WTC11 (cell line): ENCODE measurements around the gene LRP10. TPM values are rescaled to one million over a fixed set of nuclear protein-coding genes. Genes with fewer than 3 reads are reported as not detected.

ENCODE experiments used
- CREM ChIP-seq: sonication (generic); formaldehyde crosslinking; IDR thresholded peaks from 2 replicates; pipeline ENCODE4 v1.8.1; 2022; ENCODE audit warnings: mild to moderate bottlenecking, missing genetic modification reagents, moderate library complexity
- ETV6 ChIP-seq: sonication (generic); formaldehyde crosslinking; IDR thresholded peaks from 2 replicates; pipeline ENCODE4 v1.8.1; 2022; ENCODE audit warnings: mild to moderate bottlenecking, missing genetic modification reagents
- JUN ChIP-seq: sonication (generic); formaldehyde crosslinking; IDR thresholded peaks from 2 replicates; pipeline ENCODE4 v1.8.0; 2023; ENCODE audit warnings: mild to moderate bottlenecking, missing genetic modification reagents
- NFE2L1 ChIP-seq: sonication (generic); formaldehyde crosslinking; IDR thresholded peaks from 2 replicates; pipeline ENCODE4 v1.8.1; 2023; ENCODE audit warnings: missing genetic modification reagents
- NR2C2 ChIP-seq: sonication (generic); formaldehyde crosslinking; IDR thresholded peaks from 2 replicates; pipeline ENCODE4 v1.8.0; 2022; ENCODE audit warnings: mild to moderate bottlenecking, missing genetic modification reagents
- PRRX2 ChIP-seq: fragments of 250-450 bp; sonication (Bioruptor Pico); IDR thresholded peaks from 2 replicates; pipeline ENCODE4 v1.8.0; 2021; ENCODE audit warnings: mild to moderate bottlenecking
- ZNF138 ChIP-seq: sonication (generic); formaldehyde crosslinking; conservative IDR thresholded peaks from 2 replicates; pipeline ENCODE4 v1.8.1; 2022; ENCODE audit warnings: mild to moderate bottlenecking, moderate library complexity, missing genetic modification reagents
- ZNF396 ChIP-seq: fragments of 250-450 bp; sonication (Bioruptor Pico); IDR thresholded peaks from 2 replicates; pipeline ENCODE4 v1.8.0; 2021; ENCODE audit warnings: mild to moderate bottlenecking, moderate library complexity, borderline replicate concordance
- total RNA-seq: library from RNA; stranded (reverse); gene quantifications from 3 replicates; pipeline ENCODE4 v1.2.3, GENCODE V29; 2021
- TF ChIP-seq, protein P1 (sequence below): sonication (generic); formaldehyde crosslinking; IDR thresholded peaks from 2 replicates; pipeline ENCODE4 v1.8.1; 2023; ENCODE audit warnings: mild to moderate bottlenecking, missing genetic modification reagents, borderline replicate concordance
- TF ChIP-seq, protein P2 (sequence below): sonication (generic); formaldehyde crosslinking; IDR thresholded peaks from 2 replicates; pipeline ENCODE4 v1.8.0; 2022; ENCODE audit warnings: mild to moderate bottlenecking, missing genetic modification reagents
- TF ChIP-seq, protein P3 (sequence below): sonication (generic); formaldehyde crosslinking; IDR thresholded peaks from 2 replicates; pipeline ENCODE4 v1.8.0; 2023; ENCODE audit warnings: missing genetic modification reagents, mild to moderate bottlenecking, borderline replicate concordance
- TF ChIP-seq, protein P4 (sequence below): sonication (generic); formaldehyde crosslinking; IDR thresholded peaks from 2 replicates; pipeline ENCODE4 v1.8.0; 2022; ENCODE audit warnings: missing genetic modification reagents
- TF ChIP-seq, protein P5 (sequence below): fragments of 250-450 bp; sonication (Bioruptor Pico); conservative IDR thresholded peaks from 2 replicates; pipeline ENCODE4 v1.9.0; 2021; ENCODE audit warnings: mild to moderate bottlenecking
- TF ChIP-seq, protein P6 (sequence below): sonication (generic); formaldehyde crosslinking; IDR thresholded peaks from 2 replicates; pipeline ENCODE4 v1.8.1; 2022; ENCODE audit warnings: mild to moderate bottlenecking, moderate library complexity, missing genetic modification reagents
- TF ChIP-seq, protein P7 (sequence below): fragments of 250-450 bp; sonication (Bioruptor Pico); IDR thresholded peaks from 2 replicates; pipeline ENCODE4 v1.9.0; 2021; ENCODE audit warnings: mild to moderate bottlenecking
- TF ChIP-seq, protein P8 (sequence below): fragments of 250-450 bp; sonication (Bioruptor Pico); IDR thresholded peaks from 2 replicates; pipeline ENCODE4 v2.1.2; 2022; ENCODE audit warnings: mild to moderate bottlenecking, moderate library complexity

LRP10 gene
- total RNA-seq, 1 experiment from 2014 or later = 24.0 TPM

DNA sequence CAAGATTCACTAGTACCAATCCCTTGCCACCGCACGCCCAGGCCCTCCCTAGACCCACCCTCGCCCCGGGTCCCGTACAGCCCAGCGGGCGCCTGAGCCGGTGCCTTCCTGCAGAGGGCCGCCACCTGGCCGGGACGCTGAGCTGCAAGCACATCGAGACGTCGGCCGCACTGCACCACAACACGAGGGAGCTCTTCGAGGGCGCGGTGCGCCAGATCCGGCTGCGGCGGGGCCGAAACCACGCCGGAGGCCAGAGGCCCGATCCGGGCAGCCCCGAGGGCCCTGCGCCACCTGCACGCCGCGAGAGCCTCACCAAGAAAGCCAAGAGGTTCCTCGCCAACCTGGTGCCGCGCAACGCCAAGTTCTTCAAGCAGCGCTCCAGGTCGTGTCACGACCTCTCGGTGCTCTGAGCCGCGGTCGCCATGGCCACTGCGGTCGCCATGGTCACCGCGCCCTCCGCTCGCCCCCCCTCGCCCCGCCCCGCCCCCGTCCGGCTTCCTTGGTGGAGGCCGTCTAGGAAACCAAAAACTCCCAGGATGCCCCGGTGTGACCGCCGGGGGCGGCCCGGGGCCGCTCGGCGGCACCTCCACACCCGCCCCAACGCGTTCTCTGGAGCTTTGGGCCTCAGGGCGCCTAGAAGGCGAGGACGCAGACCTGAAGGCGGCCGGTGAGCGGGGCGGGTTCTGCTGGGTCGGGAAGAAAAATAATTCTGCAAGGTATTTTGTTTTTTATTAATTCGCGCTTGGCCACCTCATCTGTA, 15.1 kb downstream of the LRP10 start (continued):
- TF ChIP-seq, protein P1, sequence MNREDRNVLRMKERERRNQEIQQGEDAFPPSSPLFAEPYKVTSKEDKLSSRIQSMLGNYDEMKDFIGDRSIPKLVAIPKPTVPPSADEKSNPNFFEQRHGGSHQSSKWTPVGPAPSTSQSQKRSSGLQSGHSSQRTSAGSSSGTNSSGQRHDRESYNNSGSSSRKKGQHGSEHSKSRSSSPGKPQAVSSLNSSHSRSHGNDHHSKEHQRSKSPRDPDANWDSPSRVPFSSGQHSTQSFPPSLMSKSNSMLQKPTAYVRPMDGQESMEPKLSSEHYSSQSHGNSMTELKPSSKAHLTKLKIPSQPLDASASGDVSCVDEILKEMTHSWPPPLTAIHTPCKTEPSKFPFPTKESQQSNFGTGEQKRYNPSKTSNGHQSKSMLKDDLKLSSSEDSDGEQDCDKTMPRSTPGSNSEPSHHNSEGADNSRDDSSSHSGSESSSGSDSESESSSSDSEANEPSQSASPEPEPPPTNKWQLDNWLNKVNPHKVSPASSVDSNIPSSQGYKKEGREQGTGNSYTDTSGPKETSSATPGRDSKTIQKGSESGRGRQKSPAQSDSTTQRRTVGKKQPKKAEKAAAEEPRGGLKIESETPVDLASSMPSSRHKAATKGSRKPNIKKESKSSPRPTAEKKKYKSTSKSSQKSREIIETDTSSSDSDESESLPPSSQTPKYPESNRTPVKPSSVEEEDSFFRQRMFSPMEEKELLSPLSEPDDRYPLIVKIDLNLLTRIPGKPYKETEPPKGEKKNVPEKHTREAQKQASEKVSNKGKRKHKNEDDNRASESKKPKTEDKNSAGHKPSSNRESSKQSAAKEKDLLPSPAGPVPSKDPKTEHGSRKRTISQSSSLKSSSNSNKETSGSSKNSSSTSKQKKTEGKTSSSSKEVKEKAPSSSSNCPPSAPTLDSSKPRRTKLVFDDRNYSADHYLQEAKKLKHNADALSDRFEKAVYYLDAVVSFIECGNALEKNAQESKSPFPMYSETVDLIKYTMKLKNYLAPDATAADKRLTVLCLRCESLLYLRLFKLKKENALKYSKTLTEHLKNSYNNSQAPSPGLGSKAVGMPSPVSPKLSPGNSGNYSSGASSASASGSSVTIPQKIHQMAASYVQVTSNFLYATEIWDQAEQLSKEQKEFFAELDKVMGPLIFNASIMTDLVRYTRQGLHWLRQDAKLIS (CRISPR knock-in tag) = no peak
- TF ChIP-seq CREM (peak; percentile 70; the same call in 1 of the 2 replicates), ZNF138 (CRISPR knock-in tag) (no peak), ZNF396 (CRISPR knock-in tag) (no peak), NFE2L1 (peak; percentile 93), PRRX2 (no peak), ETV6 (CRISPR knock-in tag) (peak; percentile 92), NR2C2 (CRISPR knock-in tag) (peak; percentile 76), JUN (CRISPR knock-in tag) (peak; percentile 94)
- TF ChIP-seq, protein P2, sequence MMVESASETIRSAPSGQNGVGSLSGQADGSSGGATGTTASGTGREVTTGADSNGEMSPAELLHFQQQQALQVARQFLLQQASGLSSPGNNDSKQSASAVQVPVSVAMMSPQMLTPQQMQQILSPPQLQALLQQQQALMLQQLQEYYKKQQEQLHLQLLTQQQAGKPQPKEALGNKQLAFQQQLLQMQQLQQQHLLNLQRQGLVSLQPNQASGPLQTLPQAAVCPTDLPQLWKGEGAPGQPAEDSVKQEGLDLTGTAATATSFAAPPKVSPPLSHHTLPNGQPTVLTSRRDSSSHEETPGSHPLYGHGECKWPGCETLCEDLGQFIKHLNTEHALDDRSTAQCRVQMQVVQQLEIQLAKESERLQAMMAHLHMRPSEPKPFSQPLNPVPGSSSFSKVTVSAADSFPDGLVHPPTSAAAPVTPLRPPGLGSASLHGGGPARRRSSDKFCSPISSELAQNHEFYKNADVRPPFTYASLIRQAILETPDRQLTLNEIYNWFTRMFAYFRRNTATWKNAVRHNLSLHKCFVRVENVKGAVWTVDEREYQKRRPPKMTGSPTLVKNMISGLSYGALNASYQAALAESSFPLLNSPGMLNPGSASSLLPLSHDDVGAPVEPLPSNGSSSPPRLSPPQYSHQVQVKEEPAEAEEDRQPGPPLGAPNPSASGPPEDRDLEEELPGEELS (CRISPR knock-in tag) = peak; percentile 95
- TF ChIP-seq, protein P3, sequence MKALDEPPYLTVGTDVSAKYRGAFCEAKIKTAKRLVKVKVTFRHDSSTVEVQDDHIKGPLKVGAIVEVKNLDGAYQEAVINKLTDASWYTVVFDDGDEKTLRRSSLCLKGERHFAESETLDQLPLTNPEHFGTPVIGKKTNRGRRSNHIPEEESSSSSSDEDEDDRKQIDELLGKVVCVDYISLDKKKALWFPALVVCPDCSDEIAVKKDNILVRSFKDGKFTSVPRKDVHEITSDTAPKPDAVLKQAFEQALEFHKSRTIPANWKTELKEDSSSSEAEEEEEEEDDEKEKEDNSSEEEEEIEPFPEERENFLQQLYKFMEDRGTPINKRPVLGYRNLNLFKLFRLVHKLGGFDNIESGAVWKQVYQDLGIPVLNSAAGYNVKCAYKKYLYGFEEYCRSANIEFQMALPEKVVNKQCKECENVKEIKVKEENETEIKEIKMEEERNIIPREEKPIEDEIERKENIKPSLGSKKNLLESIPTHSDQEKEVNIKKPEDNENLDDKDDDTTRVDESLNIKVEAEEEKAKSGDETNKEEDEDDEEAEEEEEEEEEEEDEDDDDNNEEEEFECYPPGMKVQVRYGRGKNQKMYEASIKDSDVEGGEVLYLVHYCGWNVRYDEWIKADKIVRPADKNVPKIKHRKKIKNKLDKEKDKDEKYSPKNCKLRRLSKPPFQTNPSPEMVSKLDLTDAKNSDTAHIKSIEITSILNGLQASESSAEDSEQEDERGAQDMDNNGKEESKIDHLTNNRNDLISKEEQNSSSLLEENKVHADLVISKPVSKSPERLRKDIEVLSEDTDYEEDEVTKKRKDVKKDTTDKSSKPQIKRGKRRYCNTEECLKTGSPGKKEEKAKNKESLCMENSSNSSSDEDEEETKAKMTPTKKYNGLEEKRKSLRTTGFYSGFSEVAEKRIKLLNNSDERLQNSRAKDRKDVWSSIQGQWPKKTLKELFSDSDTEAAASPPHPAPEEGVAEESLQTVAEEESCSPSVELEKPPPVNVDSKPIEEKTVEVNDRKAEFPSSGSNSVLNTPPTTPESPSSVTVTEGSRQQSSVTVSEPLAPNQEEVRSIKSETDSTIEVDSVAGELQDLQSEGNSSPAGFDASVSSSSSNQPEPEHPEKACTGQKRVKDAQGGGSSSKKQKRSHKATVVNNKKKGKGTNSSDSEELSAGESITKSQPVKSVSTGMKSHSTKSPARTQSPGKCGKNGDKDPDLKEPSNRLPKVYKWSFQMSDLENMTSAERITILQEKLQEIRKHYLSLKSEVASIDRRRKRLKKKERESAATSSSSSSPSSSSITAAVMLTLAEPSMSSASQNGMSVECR (CRISPR knock-in tag) = peak; percentile 98
- TF ChIP-seq, protein P4, sequence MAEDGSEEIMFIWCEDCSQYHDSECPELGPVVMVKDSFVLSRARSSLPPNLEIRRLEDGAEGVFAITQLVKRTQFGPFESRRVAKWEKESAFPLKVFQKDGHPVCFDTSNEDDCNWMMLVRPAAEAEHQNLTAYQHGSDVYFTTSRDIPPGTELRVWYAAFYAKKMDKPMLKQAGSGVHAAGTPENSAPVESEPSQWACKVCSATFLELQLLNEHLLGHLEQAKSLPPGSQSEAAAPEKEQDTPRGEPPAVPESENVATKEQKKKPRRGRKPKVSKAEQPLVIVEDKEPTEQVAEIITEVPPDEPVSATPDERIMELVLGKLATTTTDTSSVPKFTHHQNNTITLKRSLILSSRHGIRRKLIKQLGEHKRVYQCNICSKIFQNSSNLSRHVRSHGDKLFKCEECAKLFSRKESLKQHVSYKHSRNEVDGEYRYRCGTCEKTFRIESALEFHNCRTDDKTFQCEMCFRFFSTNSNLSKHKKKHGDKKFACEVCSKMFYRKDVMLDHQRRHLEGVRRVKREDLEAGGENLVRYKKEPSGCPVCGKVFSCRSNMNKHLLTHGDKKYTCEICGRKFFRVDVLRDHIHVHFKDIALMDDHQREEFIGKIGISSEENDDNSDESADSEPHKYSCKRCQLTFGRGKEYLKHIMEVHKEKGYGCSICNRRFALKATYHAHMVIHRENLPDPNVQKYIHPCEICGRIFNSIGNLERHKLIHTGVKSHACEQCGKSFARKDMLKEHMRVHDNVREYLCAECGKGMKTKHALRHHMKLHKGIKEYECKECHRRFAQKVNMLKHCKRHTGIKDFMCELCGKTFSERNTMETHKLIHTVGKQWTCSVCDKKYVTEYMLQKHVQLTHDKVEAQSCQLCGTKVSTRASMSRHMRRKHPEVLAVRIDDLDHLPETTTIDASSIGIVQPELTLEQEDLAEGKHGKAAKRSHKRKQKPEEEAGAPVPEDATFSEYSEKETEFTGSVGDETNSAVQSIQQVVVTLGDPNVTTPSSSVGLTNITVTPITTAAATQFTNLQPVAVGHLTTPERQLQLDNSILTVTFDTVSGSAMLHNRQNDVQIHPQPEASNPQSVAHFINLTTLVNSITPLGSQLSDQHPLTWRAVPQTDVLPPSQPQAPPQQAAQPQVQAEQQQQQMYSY (CRISPR knock-in tag) = no peak
- TF ChIP-seq, protein P5, sequence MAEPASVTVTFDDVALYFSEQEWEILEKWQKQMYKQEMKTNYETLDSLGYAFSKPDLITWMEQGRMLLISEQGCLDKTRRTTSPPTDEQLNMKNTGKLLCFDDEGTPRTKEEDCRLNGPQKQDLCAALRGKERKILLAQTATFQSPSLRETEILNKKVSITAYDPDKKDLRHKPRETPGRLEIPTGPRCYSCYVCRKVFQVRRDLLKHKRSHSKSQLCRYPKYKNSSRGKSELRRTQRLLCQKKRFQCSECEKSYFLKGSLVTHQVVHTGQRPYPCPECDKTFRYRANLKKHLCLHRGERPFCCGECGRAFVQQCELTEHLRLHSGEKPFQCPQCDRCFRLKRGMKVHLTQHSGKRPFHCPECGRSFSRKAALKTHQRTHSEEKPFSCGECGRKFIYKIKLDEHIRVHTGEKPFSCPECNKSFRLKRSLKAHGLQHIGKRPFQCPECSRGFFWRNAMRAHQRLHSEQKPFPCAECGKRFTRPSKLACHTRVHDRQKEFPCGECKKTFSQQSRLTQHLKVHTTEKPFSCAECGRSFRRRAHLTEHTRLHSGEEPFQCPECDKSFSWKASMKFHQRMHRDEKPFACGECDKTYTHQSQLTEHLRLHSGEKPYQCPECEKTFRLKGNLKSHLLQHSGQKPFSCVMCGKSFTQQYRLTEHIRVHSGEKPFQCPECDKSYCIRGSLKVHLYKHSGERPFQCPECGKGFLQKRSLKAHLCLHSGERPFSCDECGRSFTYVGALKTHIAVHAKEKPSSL (CRISPR knock-in tag) = no peak
- TF ChIP-seq, protein P6, sequence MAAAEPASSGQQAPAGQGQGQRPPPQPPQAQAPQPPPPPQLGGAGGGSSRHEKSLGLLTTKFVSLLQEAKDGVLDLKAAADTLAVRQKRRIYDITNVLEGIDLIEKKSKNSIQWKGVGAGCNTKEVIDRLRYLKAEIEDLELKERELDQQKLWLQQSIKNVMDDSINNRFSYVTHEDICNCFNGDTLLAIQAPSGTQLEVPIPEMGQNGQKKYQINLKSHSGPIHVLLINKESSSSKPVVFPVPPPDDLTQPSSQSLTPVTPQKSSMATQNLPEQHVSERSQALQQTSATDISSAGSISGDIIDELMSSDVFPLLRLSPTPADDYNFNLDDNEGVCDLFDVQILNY (CRISPR knock-in tag) = peak; percentile 85
- TF ChIP-seq, protein P7, sequence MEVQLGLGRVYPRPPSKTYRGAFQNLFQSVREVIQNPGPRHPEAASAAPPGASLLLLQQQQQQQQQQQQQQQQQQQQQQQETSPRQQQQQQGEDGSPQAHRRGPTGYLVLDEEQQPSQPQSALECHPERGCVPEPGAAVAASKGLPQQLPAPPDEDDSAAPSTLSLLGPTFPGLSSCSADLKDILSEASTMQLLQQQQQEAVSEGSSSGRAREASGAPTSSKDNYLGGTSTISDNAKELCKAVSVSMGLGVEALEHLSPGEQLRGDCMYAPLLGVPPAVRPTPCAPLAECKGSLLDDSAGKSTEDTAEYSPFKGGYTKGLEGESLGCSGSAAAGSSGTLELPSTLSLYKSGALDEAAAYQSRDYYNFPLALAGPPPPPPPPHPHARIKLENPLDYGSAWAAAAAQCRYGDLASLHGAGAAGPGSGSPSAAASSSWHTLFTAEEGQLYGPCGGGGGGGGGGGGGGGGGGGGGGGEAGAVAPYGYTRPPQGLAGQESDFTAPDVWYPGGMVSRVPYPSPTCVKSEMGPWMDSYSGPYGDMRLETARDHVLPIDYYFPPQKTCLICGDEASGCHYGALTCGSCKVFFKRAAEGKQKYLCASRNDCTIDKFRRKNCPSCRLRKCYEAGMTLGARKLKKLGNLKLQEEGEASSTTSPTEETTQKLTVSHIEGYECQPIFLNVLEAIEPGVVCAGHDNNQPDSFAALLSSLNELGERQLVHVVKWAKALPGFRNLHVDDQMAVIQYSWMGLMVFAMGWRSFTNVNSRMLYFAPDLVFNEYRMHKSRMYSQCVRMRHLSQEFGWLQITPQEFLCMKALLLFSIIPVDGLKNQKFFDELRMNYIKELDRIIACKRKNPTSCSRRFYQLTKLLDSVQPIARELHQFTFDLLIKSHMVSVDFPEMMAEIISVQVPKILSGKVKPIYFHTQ = no peak
- TF ChIP-seq, protein P8, sequence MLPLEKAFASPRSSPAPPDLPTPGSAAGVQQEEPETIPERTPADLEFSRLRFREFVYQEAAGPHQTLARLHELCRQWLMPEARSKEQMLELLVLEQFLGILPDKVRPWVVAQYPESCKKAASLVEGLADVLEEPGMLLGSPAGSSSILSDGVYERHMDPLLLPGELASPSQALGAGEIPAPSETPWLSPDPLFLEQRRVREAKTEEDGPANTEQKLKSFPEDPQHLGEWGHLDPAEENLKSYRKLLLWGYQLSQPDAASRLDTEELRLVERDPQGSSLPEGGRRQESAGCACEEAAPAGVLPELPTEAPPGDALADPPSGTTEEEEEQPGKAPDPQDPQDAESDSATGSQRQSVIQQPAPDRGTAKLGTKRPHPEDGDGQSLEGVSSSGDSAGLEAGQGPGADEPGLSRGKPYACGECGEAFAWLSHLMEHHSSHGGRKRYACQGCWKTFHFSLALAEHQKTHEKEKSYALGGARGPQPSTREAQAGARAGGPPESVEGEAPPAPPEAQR (CRISPR knock-in tag) = no peak
